GM06990 (cell line): ENCODE results near the gene SUSD3.
"Not testable (repeated sequence)": the region's sequence is repeated elsewhere in the genome, so short reads cannot be mapped to it uniquely, and the experiment has no call there.

Source experiments
- DNase-seq: peaks from one replicate; pipeline ENCODE4 v3.0.0-alpha.2; 2011; ENCODE audit not compliant: insufficient read length; ENCODE audit errors: extremely low read depth
- H3K27me3 ChIP-seq: replicated peaks from 2 replicates; pipeline ENCODE4 v1.6.0; 2011; ENCODE audit warnings: low read length; ENCODE audit not compliant: control insufficient read depth, insufficient read depth
- H3K36me3 ChIP-seq: 2 replicates; pipeline ENCODE4 v1.5.1; 2011; ENCODE audit warnings: low read length; ENCODE audit not compliant: control insufficient read depth, insufficient read depth
- H3K4me3 ChIP-seq: replicated peaks from 2 replicates; pipeline ENCODE4 v1.5.1; 2011; ENCODE audit warnings: low read depth, mild to moderate bottlenecking, control low read depth, low read length
- TF ChIP-seq, protein P1 (sequence below): IDR thresholded peaks from 2 replicates; pipeline ENCODE4 v1.5.1; 2011; ENCODE audit warnings: low read length, control low read depth, mild to moderate bottlenecking, inconsistent platforms; ENCODE audit not compliant: insufficient read depth, poor library complexity, severe bottlenecking

SUSD3 gene

DNA sequence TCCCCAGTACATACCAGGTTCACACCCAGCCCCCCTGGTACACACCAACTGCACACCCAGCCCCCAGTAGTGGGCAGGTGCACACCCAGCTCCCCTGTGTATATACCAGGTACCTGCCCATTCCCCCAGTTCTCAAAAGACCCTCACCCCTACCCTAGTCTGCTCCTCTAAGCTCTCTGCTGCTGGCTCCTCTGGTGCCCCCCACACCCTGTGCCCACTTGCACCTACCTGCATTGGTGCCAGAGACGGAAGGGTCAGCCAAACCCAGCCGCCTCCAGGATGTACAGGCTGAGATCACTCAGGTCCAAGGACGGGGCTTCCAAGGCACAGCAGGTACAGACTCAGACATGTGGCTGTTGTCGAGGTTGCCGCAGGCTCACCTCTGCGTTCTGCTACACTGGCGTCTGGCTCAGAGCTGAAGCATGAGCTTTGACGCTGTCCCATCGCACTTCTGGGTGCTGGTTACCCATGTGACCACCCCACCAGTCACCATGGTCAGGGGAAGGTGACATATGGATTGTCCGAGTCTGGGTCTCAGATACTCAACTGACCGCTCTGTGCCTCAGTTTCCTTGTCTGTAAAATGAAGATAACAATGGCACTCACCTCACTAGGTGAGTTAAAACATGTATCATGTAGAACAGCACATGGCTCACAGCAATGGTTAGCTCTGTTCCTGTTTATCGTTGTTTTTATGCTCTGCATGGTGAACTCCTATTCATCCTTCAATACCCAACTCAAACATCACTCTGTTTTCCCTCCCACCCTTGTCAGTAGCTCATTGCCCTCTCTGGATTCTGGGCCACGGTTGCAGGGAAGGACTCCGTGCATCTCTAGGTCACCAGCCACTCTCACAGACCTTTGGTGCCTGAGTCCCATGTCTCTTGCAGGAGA is 45.3 kb upstream of the SUSD3 start:
- DNase-seq: no peak
- no peak overlapping the region for H3K4me3 ChIP-seq
- H3K27me3 ChIP-seq: no peaks in the 10 kb centered on the region
- peaks cover 26% of the 10 kb centered on the region for H3K36me3 ChIP-seq
- TF ChIP-seq, protein P1, sequence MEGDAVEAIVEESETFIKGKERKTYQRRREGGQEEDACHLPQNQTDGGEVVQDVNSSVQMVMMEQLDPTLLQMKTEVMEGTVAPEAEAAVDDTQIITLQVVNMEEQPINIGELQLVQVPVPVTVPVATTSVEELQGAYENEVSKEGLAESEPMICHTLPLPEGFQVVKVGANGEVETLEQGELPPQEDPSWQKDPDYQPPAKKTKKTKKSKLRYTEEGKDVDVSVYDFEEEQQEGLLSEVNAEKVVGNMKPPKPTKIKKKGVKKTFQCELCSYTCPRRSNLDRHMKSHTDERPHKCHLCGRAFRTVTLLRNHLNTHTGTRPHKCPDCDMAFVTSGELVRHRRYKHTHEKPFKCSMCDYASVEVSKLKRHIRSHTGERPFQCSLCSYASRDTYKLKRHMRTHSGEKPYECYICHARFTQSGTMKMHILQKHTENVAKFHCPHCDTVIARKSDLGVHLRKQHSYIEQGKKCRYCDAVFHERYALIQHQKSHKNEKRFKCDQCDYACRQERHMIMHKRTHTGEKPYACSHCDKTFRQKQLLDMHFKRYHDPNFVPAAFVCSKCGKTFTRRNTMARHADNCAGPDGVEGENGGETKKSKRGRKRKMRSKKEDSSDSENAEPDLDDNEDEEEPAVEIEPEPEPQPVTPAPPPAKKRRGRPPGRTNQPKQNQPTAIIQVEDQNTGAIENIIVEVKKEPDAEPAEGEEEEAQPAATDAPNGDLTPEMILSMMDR: no peak

DNA sequence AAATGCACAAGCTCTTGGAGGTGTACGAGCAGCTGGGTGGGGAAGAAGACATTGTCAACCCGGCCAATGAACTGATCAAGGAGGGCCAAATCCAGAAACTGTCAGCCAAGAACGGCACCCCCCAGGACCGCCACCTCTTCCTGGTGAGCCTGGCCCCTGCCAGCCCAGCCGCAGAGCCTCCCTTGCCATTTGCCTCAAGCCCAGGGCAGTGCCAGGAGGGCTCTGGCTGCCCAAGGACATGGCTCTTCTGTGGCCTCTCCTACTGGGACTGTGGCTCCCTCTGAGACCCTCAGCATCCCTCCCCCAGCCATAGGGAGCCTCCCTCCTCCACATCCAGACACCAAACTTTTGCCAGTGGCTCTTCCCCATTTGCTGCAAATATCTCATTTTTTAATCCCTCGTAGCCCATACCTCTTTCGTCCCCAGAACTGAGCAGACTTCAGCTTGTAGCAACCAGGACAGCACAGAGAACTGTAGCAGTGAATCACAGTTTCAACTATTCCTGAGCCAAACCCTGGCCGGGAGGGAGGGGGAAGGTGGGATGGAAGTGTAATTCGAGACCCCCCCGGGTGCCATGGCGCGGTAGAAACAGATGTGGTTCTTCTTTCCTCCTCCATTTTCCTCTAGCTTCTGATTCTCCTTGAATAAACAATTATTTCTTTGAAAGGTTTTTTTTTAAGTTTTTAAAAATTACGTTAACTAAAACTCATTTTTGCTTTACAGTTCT is 44.5 kb upstream of the SUSD3 start:
- TF ChIP-seq, protein P1: no peak
- peaks cover 23% of the 10 kb centered on the region for H3K36me3 ChIP-seq
- no peak for DNase-seq
- H3K27me3 ChIP-seq: no peaks in the 10 kb centered on the region
- no peak overlapping the region for H3K4me3 ChIP-seq

DNA sequence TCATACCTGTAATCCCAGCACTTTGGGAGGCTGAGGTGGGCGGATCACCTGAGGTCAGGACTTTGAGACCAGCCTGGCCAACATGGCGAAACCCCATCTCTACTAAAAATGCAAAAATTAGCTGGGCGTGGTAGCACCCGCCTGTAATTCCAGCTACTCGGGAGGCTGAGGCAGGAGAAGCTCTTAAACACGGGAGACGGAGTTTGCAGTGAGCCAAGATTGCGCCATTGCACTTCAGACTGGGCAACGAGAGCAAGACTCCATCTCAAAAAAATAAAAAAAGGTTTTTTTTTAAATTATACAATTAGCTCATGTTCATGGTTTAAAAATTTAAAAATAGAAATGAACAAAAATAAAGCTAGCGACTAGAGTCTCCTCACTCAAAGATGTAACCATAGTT is 43.3 kb upstream of the SUSD3 start:
- not testable (repeated sequence) for H3K27me3 ChIP-seq, DNase-seq, H3K4me3 ChIP-seq
- peaks cover 26% of the 10 kb centered on the region for H3K36me3 ChIP-seq

DNA sequence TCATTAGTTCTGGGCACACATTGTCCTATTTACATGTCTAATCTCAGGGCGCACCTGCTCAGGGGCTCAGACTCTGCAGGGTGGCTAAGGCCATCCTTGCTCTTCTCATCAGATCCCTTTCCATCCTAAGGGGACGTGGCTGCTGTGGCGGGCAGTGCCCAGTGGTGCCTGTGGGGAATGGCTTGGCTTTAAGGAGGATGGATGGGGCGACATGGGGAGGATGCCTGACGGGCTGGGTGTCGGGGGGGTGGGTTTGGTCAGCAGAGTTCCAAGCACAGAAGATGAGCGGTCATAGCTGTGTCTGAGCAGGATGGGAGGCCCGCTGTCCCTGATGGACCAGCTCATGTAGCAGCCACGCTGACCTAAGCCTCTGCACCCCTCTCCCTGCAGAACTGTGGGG is 40.9 kb upstream of the SUSD3 start:
- no peak for DNase-seq
- H3K36me3 ChIP-seq: peaks cover 27% of the 10 kb centered on the region
- H3K27me3 ChIP-seq: no peaks in the 10 kb centered on the region
- TF ChIP-seq, protein P1: no peak
- no peak overlapping the region for H3K4me3 ChIP-seq

DNA sequence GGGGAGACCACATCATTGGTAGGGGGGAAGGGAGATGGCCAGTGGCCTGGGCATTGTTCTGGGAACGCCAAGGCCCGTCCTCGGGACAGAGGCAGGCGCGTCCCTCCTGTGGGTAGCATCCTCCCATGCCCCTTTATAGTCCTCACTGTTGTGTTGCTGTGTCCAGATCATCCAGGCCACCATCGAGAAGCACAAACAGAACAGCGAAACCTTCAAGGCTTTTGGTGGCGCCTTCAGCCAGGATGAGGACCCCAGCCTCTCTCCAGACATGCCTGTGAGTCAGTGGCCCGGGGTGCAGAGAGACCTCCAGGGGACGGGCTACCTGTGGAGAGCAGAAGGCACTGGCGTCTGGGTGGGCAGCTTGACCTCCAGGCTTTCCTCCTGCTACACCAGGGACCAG is 38.4 kb upstream of the SUSD3 start:
- H3K36me3 ChIP-seq: peaks cover 21% of the 10 kb centered on the region
- no peak overlapping the region for H3K4me3 ChIP-seq
- TF ChIP-seq, protein P1: no peak
- no peaks in the 10 kb centered on the region for H3K27me3 ChIP-seq
- DNase-seq: no peak
